KBM-7 (cell line): ENCODE results near the gene UCK2.
A peak's percentile ranks its signal among the peaks of the same experiment; 100 is the strongest.

Experiments used
- DNase-seq: peaks from one replicate; pipeline ENCODE4 v3.0.0-alpha.2; 2015
- in situ Hi-C: fragments of 300-500 bp; cut with MboI; formaldehyde crosslinking; loops from 2 replicates; pipeline ENCODE4 v1.14.3; 2020; ENCODE audit warnings: low sequenced_read_pairs, low pct_unique_long_range_greater_than_20kb, mixed read lengths

UCK2 gene

GRCh38 chr1:165852871-165853270 lies 25.5 kb downstream of the UCK2 start:
- in situ Hi-C loops = no loop called here

GRCh38 chr1:165853528-165854075 lies 26.2 kb downstream of the UCK2 start:
- DNase-seq = no peak
- in situ Hi-C loops = no loop called here

More at GRCh38 chr1:165852871-165853270, 25.5 kb downstream of the UCK2 start:
- DNase-seq = no peak

GRCh38 chr1:165854101-165854845 lies 26.9 kb downstream of the UCK2 start:
- in situ Hi-C loops = no loop called here
- DNase-seq = peak; percentile 75

GRCh38 chr1:165855010-165855838 lies 27.8 kb downstream of the UCK2 start:
- in situ Hi-C loops = no loop called here
- DNase-seq = no peak

- no peak for DNase-seq
- in situ Hi-C loops = no loop called here
Observed at GRCh38 chr1:165856021-165856420, 28.6 kb downstream of the UCK2 start.

- no peak for DNase-seq
- in situ Hi-C loops = no loop called here
Observed at GRCh38 chr1:165856606-165857005, 29.2 kb downstream of the UCK2 start.

- in situ Hi-C loops = no loop called here
- no peak for DNase-seq
Observed at GRCh38 chr1:165857046-165857801, 29.8 kb downstream of the UCK2 start.

- in situ Hi-C loops = no loop called here
- DNase-seq = no peak
Observed at GRCh38 chr1:165858364-165858823, 31.0 kb downstream of the UCK2 start.

- in situ Hi-C loops = no loop called here
- no peak for DNase-seq
Observed at GRCh38 chr1:165858967-165859845, 31.8 kb downstream of the UCK2 start.

GRCh38 chr1:165860065-165860464 lies 32.7 kb downstream of the UCK2 start:
- in situ Hi-C loops = no loop called here
- no peak for DNase-seq

- in situ Hi-C loops = no loop called here
- DNase-seq = no peak
Observed at GRCh38 chr1:165861911-165862310, 34.5 kb downstream of the UCK2 start.

- DNase-seq = no peak
- in situ Hi-C loops = no loop called here
Observed at GRCh38 chr1:165862448-165862847, 35.0 kb downstream of the UCK2 start.

GRCh38 chr1:165863346-165863745 lies 35.9 kb downstream of the UCK2 start:
- no peak for DNase-seq
- in situ Hi-C loops = no loop called here

GRCh38 chr1:165865633-165866340 lies 38.4 kb downstream of the UCK2 start:
- in situ Hi-C loops = no loop called here
- DNase-seq = no peak

GRCh38 chr1:165869343-165869742 lies 41.9 kb downstream of the UCK2 start:
- in situ Hi-C loops = no loop called here
- DNase-seq = no peak

- in situ Hi-C loops = no loop called here
- peak; percentile 98 for DNase-seq
Observed at GRCh38 chr1:165871311-165872067, 44.1 kb downstream of the UCK2 start.

- in situ Hi-C loops = no loop called here
- no peak for DNase-seq
Observed at GRCh38 chr1:165873481-165873880, 46.1 kb downstream of the UCK2 start.
